Neutrophil (primary cell): ENCODE measurements around the gene GDAP1L1.

Experiments
- H3K27ac ChIP-seq: fragments of 200-600 bp; sonication (generic); 2 replicates; pipeline ENCODE4 v1.5.1; 2016; ENCODE audit warnings: mild to moderate bottlenecking, moderate library complexity
- H3K27me3 ChIP-seq: fragments of 200-600 bp; sonication (generic); 2 replicates; pipeline ENCODE4 v1.6.0; 2016; ENCODE audit warnings: mild to moderate bottlenecking
- H3K36me3 ChIP-seq: fragments of 200-600 bp; sonication (generic); 2 replicates; pipeline ENCODE4 v1.5.1; 2017
- H3K4me1 ChIP-seq, 2 experiments: fragments of 200-600 bp in 1 of 2; sonication (generic) in 1 of 2; 1 replicate in 1 of 2; 2 replicates in 1 of 2; pipeline versions ENCODE4 v1.5.1 to v1.6.1; 2013 to 2016; ENCODE audit warnings: low read depth in 1 of 2, low read length in 1 of 2, mild to moderate bottlenecking in 1 of 2, moderate library complexity in 1 of 2; ENCODE audit not compliant: control insufficient read depth in 1 of 2, insufficient read depth in 1 of 2
- H3K4me3 ChIP-seq, 2 experiments: fragments of 200-600 bp in 1 of 2; sonication (generic) in 1 of 2; 1 replicate in 1 of 2; 2 replicates in 1 of 2; pipeline ENCODE4 v1.5.1; 2013 to 2016; ENCODE audit warnings: low read depth in 1 of 2, low read length in 1 of 2, mild to moderate bottlenecking in 1 of 2, moderate library complexity in 1 of 2
- H3K9me3 ChIP-seq: fragments of 200-600 bp; sonication (generic); 2 replicates; pipeline ENCODE4 v1.5.1; 2016
- TF ChIP-seq, protein P1 (sequence below): fragments of 200-600 bp; sonication (generic); IDR thresholded peaks from 2 replicates; pipeline ENCODE4 v1.5.1; 2016; ENCODE audit warnings: antibody characterized with exemption

The GDAP1L1 gene

GRCh38 chr20:44215125-44215524, 32.0 kb upstream of the GDAP1L1 start:
- H3K9me3 ChIP-seq = no peaks in the 10 kb centered on the region
- peaks cover 29 to 37% of the 10 kb centered on the region in 2 experiments for H3K4me1 ChIP-seq
- no peaks in the 10 kb centered on the region for H3K36me3 ChIP-seq
- peak overlapping the region; percentile 66 for H3K27ac ChIP-seq
- TF ChIP-seq, protein P1, sequence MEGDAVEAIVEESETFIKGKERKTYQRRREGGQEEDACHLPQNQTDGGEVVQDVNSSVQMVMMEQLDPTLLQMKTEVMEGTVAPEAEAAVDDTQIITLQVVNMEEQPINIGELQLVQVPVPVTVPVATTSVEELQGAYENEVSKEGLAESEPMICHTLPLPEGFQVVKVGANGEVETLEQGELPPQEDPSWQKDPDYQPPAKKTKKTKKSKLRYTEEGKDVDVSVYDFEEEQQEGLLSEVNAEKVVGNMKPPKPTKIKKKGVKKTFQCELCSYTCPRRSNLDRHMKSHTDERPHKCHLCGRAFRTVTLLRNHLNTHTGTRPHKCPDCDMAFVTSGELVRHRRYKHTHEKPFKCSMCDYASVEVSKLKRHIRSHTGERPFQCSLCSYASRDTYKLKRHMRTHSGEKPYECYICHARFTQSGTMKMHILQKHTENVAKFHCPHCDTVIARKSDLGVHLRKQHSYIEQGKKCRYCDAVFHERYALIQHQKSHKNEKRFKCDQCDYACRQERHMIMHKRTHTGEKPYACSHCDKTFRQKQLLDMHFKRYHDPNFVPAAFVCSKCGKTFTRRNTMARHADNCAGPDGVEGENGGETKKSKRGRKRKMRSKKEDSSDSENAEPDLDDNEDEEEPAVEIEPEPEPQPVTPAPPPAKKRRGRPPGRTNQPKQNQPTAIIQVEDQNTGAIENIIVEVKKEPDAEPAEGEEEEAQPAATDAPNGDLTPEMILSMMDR = peak; percentile 55
- H3K4me3 ChIP-seq = no peak overlapping the region
- peaks cover 20% of the 10 kb centered on the region for H3K27me3 ChIP-seq

- H3K4me3 ChIP-seq = no peak overlapping the region
- H3K9me3 ChIP-seq = no peaks in the 10 kb centered on the region
- no peaks in the 10 kb centered on the region for H3K36me3 ChIP-seq
- TF ChIP-seq, protein P1 = peak; percentile 73
- peaks cover 13 to 25% of the 10 kb centered on the region in 2 experiments for H3K4me1 ChIP-seq
- H3K27me3 ChIP-seq = peaks cover 20% of the 10 kb centered on the region
- no peak overlapping the region for H3K27ac ChIP-seq
Observed at GRCh38 chr20:44217342-44218092, 29.6 kb upstream of the GDAP1L1 start.

- TF ChIP-seq, protein P1 = no peak
- no peak overlapping the region for H3K27ac ChIP-seq
- H3K4me1 ChIP-seq = peaks cover 11 to 22% of the 10 kb centered on the region in 2 experiments
- no peak overlapping the region for H3K4me3 ChIP-seq
- H3K9me3 ChIP-seq = no peaks in the 10 kb centered on the region
- no peaks in the 10 kb centered on the region for H3K36me3 ChIP-seq
- H3K27me3 ChIP-seq = peaks cover 20% of the 10 kb centered on the region
Observed at GRCh38 chr20:44218446-44218845, 28.7 kb upstream of the GDAP1L1 start.

- Histone ChIP-seq H3K9me3 (no peaks in the 10 kb centered on the region), H3K27ac (no peak overlapping the region), H3K36me3 (no peaks in the 10 kb centered on the region), H3K27me3 (peaks cover 20% of the 10 kb centered on the region), H3K4me3 (no peak overlapping the region), H3K4me1 (peaks cover 11 to 22% of the 10 kb centered on the region in 2 experiments)
- TF ChIP-seq, protein P1 = no peak
Observed at GRCh38 chr20:44219170-44219730, 27.9 kb upstream of the GDAP1L1 start.

DNA sequence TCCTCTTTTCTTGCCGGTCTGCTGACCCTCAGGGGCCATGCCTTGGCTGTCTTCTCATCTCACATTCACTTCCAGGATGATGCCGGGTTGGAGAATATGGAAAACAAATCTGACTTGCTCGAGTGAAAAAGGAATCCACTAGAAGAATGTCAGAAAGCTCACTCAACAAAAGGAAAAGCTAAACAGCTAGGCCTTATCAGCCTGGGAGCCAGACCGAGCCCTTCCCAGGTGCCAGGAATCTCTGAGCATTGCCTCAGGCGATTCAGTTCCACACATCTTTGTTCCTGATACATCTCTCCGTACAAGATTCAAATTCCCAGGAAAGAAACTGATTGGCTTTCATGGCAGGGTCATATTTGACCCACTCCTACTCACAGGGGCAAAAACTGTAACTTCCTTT, 27.3 kb upstream of the GDAP1L1 start:
- Histone ChIP-seq H3K9me3 (no peaks in the 10 kb centered on the region), H3K27ac (no peak overlapping the region), H3K4me1 (peaks cover 11 to 22% of the 10 kb centered on the region in 2 experiments), H3K36me3 (no peaks in the 10 kb centered on the region), H3K4me3 (no peak overlapping the region), H3K27me3 (peaks cover 20% of the 10 kb centered on the region)
- TF ChIP-seq, protein P1 = no peak
